Stimulated activated CD8-positive, alpha-beta memory T cell treated with anti-CD3 and anti-CD28 coated beads, Interleukin-7, amount 100 ng/mL, for 4 hours (primary cell): ENCODE measurements around the gene ZC3H12A.

Source experiments
- DNase-seq, 2 donors: peaks; one replicate each; pipeline ENCODE4 v3.0.0-alpha.2; 2020; ENCODE audit warnings: low read depth in 2 of 2

Gene ZC3H12A

GRCh38 chr1:37474046-37474696, at the start of gene ZC3H12A:
Gene ZC3H12A, plus strand, starts transcription at chr1:37474580. Its CDS starts 917 bp downstream, at chr1:37475497.
- DNase-seq: peak; percentile 81 to 94

GRCh38 chr1:37425221-37425620, 49.2 kb upstream of the ZC3H12A start:
- no peak for DNase-seq

- DNase-seq: no peak
These were observed 45.4 kb upstream of the ZC3H12A start for GRCh38 chr1:37429029-37429428.

- no peak for DNase-seq
These were observed 44.0 kb upstream of the ZC3H12A start for GRCh38 chr1:37430103-37430985.

GRCh38 chr1:37432716-37433115, 41.7 kb upstream of the ZC3H12A start:
- no peak for DNase-seq

- DNase-seq: no peak
These were observed 41.2 kb upstream of the ZC3H12A start for GRCh38 chr1:37433171-37433570.

- DNase-seq: peak; percentile 36 to 52
These were observed 39.8 kb upstream of the ZC3H12A start for GRCh38 chr1:37434292-37435225.

GRCh38 chr1:37437087-37437486, 37.3 kb upstream of the ZC3H12A start:
- no peak for DNase-seq

- DNase-seq: no peak
These were observed 36.1 kb upstream of the ZC3H12A start for GRCh38 chr1:37438037-37438868.

- no peak for DNase-seq
These were observed 35.5 kb upstream of the ZC3H12A start for GRCh38 chr1:37438869-37439343.

GRCh38 chr1:37439349-37439995, 34.9 kb upstream of the ZC3H12A start:
- no peak for DNase-seq

GRCh38 chr1:37441490-37441889, 32.9 kb upstream of the ZC3H12A start:
- no peak for DNase-seq

- no peak for DNase-seq
These were observed 32.2 kb upstream of the ZC3H12A start for GRCh38 chr1:37442139-37442538.

- no peak for DNase-seq
These were observed 31.7 kb upstream of the ZC3H12A start for GRCh38 chr1:37442644-37443043.

- DNase-seq: no peak
These were observed 27.5 kb upstream of the ZC3H12A start for GRCh38 chr1:37446874-37447273.

GRCh38 chr1:37448185-37448584, 26.2 kb upstream of the ZC3H12A start:
- DNase-seq: no peak

- DNase-seq: no peak
These were observed 25.5 kb upstream of the ZC3H12A start for GRCh38 chr1:37448691-37449417.

- no peak for DNase-seq
These were observed 24.4 kb upstream of the ZC3H12A start for GRCh38 chr1:37449936-37450335.

GRCh38 chr1:37452416-37452815, 22.0 kb upstream of the ZC3H12A start:
- no peak for DNase-seq

- no peak for DNase-seq
These were observed 20.7 kb upstream of the ZC3H12A start for GRCh38 chr1:37453647-37454046.
